ENCODE results near the gene PROB1.
"Not testable (repeated sequence)": the region's sequence is repeated elsewhere in the genome, so short reads cannot be mapped to it uniquely, and the experiment has no call there.

Gene PROB1, protein sequence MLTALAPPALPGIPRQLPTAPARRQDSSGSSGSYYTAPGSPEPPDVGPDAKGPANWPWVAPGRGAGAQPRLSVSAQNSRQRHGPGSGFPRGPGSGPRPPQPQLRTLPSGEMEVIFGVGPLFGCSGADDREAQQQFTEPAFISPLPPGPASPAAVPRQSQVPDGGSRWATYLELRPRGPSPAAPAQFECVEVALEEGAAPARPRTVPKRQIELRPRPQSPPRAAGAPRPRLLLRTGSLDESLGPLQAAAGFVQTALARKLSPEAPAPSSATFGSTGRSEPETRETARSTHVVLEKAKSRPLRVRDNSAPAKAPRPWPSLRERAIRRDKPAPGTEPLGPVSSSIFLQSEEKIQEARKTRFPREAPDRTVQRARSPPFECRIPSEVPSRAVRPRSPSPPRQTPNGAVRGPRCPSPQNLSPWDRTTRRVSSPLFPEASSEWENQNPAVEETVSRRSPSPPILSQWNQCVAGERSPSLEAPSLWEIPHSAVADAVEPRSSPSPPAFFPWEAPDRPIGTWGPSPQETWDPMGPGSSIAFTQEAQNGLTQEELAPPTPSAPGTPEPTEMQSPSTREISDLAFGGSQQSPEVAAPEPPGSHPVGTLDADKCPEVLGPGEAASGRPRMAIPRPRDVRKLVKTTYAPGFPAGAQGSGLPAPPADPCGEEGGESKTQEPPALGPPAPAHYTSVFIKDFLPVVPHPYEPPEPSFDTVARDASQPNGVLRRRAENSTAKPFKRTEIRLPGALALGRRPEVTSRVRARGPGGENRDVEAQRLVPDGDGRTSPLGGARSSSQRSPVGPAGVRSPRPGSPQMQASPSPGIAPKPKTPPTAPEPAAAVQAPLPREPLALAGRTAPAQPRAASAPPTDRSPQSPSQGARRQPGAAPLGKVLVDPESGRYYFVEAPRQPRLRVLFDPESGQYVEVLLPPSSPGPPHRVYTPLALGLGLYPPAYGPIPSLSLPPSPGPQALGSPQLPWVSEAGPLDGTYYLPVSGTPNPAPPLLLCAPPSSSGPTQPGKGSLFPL

DNA sequence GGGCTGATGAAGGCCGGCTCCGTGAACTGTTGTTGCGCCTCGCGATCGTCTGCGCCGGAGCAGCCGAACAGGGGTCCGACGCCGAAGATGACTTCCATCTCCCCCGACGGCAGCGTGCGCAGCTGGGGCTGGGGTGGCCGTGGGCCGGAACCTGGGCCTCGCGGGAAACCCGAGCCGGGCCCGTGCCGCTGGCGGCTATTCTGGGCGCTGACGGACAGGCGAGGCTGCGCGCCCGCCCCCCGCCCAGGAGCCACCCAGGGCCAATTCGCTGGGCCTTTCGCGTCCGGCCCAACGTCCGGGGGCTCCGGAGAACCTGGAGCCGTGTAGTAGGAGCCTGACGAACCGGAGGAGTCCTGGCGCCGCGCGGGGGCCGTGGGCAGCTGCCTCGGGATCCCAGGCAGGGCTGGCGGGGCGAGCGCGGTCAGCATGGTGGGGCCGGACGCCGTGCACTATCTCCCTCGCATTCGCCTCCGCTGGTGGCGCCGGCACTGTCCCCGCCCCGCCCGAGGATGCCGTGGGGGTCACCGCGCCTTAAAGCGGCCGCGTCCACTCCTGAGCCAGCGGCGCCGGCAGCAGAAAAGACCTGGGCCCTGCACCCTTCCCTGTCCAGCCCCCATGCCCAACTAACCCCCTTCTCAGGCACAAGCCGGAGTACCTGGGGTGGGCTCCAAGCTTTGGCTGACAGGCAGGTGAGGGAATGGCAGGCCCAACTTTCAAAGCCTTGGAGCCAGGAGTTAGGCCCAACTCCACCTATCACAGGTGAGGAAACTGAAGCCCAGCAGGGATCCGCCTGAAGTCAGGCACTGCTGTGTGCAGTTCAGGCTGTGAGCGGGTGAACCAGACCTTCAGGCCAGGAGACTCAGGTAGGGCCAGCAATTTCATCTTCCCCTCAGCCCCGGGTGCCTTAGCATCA lies at the start of gene PROB1:
TSS of gene PROB1 (minus strand) at position 451 of the 913 bp plus-strand sequence. CDS start at position 428, 23 bp downstream.
- DNase-seq (ENCODE audit: low read depth) = no peak
- TF ChIP-seq, protein P1, sequence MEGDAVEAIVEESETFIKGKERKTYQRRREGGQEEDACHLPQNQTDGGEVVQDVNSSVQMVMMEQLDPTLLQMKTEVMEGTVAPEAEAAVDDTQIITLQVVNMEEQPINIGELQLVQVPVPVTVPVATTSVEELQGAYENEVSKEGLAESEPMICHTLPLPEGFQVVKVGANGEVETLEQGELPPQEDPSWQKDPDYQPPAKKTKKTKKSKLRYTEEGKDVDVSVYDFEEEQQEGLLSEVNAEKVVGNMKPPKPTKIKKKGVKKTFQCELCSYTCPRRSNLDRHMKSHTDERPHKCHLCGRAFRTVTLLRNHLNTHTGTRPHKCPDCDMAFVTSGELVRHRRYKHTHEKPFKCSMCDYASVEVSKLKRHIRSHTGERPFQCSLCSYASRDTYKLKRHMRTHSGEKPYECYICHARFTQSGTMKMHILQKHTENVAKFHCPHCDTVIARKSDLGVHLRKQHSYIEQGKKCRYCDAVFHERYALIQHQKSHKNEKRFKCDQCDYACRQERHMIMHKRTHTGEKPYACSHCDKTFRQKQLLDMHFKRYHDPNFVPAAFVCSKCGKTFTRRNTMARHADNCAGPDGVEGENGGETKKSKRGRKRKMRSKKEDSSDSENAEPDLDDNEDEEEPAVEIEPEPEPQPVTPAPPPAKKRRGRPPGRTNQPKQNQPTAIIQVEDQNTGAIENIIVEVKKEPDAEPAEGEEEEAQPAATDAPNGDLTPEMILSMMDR (IDR thresholded peaks at IDR 0.05; ENCODE audit: control insufficient read depth, insufficient read depth, low read depth, low read length, missing control alignments) = no peak
- peak within 1 kb of the TSS; percentile 59 for H3K4me3 ChIP-seq (ENCODE audit: control insufficient read depth, low read depth, low read length)

DNA sequence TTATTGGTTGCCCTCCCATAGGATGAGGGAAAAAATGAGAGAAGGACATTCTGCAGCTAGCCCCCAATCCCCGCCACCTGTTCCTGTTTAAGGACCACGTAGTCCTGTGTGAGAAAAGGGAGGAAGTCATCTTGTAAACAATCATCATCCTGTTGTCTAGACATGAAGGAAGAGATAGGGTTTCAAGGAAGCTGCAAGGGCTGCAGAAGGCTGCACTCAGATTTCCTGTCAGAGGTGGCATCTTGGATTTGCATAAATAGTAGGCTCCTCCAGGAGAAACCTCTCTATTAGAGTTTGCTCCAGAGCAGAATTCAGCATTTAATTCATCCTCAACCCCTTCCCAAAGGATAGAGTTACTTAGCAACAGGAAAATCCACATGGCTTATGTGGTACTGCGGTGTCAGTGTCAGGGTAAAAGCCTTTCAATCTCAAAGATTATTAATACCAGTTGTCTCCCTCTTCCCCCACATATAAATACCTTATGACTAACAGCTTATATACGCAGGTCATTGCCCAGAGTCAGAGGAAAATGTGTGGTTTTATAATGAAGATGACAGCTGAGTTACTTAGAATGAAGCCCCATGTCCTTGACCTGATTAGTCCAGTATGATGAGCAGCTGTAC lies 49.0 kb upstream of the PROB1 start:
- TF ChIP-seq, protein P1 (IDR thresholded peaks at IDR 0.05; ENCODE audit: control insufficient read depth, insufficient read depth, low read depth, low read length, missing control alignments) = no peak
- DNase-seq (ENCODE audit: low read depth) = no peak
- no peak overlapping the region for H3K4me3 ChIP-seq (ENCODE audit: control insufficient read depth, low read depth, low read length)

DNA sequence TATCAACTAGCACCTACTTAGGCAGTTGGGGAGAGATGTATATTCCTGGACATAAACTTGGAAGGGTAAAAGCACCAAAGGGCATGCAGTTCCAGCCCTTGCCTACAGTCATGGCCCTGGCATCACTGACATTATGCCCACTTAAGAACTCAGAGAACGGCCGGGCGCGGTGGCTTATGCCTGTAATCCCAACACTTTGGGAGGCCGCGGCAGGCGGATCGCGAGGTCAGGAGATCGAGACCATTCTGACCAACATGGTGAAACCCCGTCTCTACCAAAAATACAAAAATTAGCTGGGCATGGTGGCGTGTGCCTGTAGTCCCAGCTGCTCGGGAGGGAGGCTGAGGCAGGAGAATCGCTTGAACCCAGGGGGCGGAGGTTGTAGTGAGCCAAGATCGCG lies 45.5 kb upstream of the PROB1 start:
- not testable (repeated sequence) for DNase-seq (ENCODE audit: low read depth); H3K4me3 ChIP-seq (ENCODE audit: control insufficient read depth, low read depth, low read length)

DNA sequence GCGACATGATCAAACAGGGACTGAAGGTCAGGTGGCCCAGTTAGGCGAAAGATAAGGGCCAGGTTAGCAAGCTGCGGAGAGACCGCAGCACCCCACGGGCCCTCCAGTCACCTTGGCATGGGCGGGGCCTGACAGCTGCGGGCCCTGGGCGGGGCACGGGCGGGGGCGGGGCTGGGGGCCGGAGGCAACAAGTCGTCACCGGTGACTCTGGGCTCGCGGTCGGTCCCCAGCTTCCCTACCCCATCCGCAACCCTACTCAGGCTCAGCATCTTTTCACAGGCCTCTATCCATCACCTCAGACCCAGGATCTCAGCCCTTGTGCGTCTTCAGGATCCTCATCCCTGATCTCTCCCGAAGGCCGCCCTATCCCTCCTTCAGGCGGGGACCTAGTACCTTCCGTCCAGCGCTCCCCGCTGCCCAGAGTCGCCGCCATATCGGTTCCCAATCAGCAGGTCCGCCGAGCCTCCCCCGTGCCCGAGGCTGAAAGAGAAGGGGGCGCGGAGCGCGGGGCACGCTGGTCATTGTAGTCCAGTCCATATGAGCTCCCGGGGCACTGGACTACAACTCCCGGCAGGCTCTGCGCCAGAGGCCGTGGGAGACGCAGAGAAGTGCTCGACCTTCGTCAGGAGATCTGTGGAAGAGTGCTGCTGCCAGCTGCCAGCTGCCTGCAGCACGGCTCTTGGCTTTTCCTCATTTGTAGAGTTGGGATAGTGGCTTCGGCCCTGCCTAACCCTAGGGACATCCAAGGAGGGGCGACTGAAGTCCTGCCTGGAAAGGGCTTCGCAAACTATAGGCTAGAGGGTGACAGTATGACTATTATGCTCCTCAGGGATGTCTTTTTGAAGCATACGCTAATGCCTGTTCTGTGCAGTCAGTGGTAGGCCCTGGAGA lies 44.4 kb upstream of the PROB1 start, which contains the start of gene DNAJC18:
TSS of gene DNAJC18 (minus strand) at position 513 of the 891 bp plus-strand sequence. CDS start at position 433, 80 bp downstream.
- TF ChIP-seq, protein P1 (IDR thresholded peaks at IDR 0.05; ENCODE audit: control insufficient read depth, insufficient read depth, low read depth, low read length, missing control alignments) = no peak
- H3K4me3 ChIP-seq (ENCODE audit: control insufficient read depth, low read depth, low read length) = peak within 1 kb of the TSS; percentile 77
- peak; percentile 55 for DNase-seq (ENCODE audit: low read depth)

DNA sequence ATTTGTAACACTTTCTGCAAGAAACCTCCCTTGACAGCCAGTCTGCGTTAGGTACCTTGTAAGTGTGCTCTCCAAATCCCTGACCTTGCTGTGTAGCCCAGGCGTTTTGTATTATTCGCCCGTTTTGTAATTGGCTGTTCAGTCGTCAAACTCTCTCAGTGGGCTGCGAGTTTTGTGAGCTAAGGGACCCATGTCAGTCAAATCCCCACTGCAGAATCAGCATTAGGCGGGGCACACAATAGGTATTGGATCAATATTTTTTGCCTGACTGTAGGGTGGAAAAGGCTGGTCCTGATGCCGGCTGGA lies 43.8 kb upstream of the PROB1 start:
- TF ChIP-seq, protein P1 (IDR thresholded peaks at IDR 0.05; ENCODE audit: control insufficient read depth, insufficient read depth, low read depth, low read length, missing control alignments) = no peak
- DNase-seq (ENCODE audit: low read depth) = no peak
- peak overlapping the region; percentile 77 for H3K4me3 ChIP-seq (ENCODE audit: control insufficient read depth, low read depth, low read length)

DNA sequence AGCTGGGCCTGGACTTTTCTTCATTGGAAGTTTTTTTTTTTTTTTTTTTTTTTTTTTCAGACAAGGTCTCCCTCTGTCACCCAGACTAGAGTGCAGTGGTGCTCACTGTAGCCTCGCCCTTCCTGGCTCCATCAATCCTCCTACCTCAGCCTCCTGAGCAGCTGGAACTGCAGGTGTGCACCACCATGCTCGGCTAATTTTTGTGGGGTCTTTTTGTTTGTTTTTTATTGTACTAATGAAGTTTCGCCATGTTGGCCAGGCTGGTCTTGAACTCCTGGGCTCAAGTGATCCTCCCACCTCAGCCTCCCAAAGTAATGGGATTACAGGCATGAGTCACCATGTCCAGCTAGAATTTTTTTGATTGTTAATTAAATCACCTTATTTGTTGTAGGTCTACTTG lies 40.8 kb upstream of the PROB1 start:
- TF ChIP-seq, protein P1 (IDR thresholded peaks at IDR 0.05; ENCODE audit: control insufficient read depth, insufficient read depth, low read depth, low read length, missing control alignments) = no peak
- no peak for DNase-seq (ENCODE audit: low read depth)
- no peak overlapping the region for H3K4me3 ChIP-seq (ENCODE audit: control insufficient read depth, low read depth, low read length)

All from AG09309 (cell line).